ENCODE data around the gene BCKDHA.
"Not testable (repeated sequence)": the region's sequence is repeated elsewhere in the genome, so short reads cannot be mapped to it uniquely, and the experiment has no call there.

The BCKDHA gene

GRCh38 chr19:41403181-41403970, 5.8 kb downstream of the BCKDHA start:
- no peak for DNase-seq (ENCODE audit: low read depth in 3 of 3)

GRCh38 chr19:41405776-41406175, 8.2 kb downstream of the BCKDHA start:
- DNase-seq (ENCODE audit: low read depth in 3 of 3), result no peak

- DNase-seq (ENCODE audit: low read depth in 3 of 3), result no peak
Observed at GRCh38 chr19:41407271-41407670, 9.7 kb downstream of the BCKDHA start.

DNA sequence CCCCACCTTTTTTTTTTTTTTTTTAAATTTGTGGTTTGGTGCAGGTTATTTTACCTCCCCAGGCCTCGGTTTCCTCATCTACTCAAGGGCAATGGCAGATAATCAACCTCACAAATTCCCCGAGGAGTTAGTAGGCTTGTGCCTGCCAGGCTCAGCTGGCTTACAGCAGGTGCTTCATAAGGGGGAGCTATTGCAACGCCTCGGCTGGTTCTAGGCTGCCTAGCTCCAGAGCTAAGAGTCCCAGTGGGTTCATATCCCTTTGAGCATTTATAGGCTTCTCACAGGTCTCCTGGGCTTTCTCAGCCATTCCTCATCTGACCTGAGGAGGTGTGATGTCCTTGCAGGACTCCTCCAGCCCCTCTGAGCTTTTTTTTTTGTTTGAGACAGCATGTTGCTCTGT, 10.6 kb downstream of the BCKDHA start:
- no peak for DNase-seq (ENCODE audit: low read depth in 3 of 3)

GRCh38 chr19:41408846-41409245, 11.2 kb downstream of the BCKDHA start:
- DNase-seq (ENCODE audit: low read depth in 3 of 3), result not testable (repeated sequence)

DNA sequence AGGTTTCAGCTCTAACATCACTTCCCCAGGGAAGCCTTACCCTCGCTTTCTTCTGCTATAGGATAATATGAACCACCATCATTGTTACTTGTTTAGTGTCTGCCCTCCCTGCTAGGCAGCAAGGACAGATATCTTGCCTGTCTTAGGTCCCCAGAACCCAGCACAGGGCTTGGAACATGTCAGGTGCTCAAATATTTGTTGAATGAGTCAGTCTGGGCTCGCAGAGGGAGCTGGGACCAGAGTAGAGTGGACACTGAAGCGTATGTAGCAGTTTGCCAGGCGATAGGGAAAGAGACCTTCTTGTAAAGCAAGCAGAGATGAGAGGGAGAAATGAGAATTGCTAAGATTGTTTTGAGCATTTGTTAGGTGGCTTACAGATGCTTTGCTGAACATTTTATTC, 11.7 kb downstream of the BCKDHA start:
- no peak for DNase-seq (ENCODE audit: low read depth in 3 of 3)

GRCh38 chr19:41410336-41411054, 12.9 kb downstream of the BCKDHA start:
- no peak for DNase-seq (ENCODE audit: low read depth in 3 of 3)

GRCh38 chr19:41411100-41411967, 13.7 kb downstream of the BCKDHA start:
- no peak for DNase-seq (ENCODE audit: low read depth in 3 of 3)

DNA sequence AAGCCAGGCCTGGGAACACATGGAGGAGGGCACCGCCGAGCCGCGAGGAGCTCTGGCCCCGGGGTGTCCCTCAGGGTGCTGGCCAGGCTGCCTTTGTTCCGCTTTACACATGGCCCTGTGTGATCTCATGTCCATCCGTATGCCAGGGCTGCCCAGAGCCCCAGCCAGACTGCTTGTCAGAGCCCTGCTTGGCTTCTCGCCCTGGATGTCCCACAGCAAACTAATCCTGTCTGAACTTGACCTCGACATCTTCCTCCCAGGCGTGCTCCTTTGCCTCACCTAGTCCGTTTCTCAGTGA, 14.3 kb downstream of the BCKDHA start:
- no peak for DNase-seq (ENCODE audit: low read depth in 3 of 3)

GRCh38 chr19:41412953-41413352, 15.3 kb downstream of the BCKDHA start:
- no peak for DNase-seq (ENCODE audit: low read depth in 3 of 3)

DNA sequence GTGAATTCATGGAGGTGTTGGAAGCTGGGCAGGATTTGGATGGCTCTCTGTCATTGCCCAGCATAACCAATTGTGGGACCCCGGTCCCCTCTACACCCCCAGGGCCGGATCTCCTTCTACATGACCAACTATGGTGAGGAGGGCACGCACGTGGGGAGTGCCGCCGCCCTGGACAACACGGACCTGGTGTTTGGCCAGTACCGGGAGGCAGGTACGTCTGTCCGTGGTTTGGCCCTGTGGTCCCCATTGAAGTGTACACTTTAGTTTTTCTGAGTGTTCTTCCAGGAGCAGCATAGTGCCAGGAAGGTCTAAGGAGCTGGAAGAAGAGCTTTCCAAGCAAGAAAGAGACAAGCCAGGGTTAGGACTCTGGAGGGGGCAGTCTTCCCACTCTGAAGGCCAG, 16.3 kb downstream of the BCKDHA start:
- DNase-seq (ENCODE audit: low read depth in 3 of 3), result no peak

GRCh38 chr19:41414461-41414860, 16.8 kb downstream of the BCKDHA start:
- no peak for DNase-seq (ENCODE audit: low read depth in 3 of 3)

- no peak for DNase-seq (ENCODE audit: low read depth in 3 of 3)
Observed at GRCh38 chr19:41415154-41415571, 17.5 kb downstream of the BCKDHA start.

DNA sequence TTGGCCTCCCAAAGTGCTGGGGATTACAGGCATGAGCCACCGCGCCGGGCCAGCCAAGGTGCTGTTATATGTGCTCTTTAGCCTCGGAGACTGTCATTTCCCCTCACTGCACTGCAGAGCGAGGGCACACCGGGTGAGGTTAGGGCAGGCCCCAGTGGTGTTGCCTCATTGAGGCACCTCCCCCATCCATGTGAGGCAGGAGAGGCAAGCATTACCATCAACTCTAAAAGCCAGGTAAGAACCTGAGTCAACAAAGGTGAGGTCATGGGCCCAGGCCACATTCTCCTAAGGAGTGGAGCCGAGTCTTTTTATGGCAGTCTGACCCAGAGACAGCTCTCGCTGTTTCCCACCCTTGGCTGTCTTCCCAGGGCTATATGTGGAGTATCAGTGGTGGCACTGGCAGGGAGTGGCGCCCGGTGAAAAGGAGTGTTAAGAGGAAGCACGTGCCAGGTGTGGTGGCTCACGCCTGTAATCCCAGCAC, 18.6 kb downstream of the BCKDHA start:
- no peak for DNase-seq (ENCODE audit: low read depth in 3 of 3)

DNA sequence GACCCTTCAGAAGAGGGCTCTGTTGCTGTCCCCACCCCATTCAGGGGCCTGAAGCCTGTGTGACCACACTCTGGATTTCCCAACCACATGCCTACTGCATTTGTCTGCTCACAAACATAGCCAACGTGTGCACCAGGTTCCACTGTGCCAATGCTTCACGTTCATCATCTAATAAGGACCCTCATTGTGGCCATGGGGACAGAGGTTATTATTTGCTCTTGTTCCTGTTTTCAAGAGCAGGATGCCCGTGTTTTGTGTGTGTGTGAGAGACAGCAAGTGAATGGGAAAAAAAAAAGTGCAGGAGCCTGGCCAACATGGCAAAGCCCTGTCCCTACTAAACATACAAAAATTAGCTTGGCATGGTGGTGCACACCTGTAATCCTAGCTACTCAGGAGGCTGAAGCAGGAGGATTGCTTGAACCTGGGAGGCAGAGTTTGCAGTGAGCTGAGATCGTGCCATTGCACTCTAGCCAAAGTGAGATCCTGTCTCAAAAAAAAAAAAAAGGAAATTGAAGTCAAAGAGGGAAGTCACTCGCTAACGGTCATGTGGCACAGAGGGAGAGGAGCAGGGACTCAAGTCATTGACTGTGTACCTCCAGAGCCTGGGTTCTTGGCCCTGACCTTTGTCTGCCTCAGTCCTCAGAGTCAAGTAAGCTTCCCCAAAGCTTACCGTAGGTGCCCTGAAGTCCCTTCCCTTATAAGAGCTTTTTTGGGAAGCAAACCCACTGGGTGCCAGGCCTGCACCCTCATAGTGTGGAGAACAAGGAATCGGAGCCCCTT, 22.7 kb downstream of the BCKDHA start:
- DNase-seq (ENCODE audit: low read depth in 3 of 3), result no peak

DNA sequence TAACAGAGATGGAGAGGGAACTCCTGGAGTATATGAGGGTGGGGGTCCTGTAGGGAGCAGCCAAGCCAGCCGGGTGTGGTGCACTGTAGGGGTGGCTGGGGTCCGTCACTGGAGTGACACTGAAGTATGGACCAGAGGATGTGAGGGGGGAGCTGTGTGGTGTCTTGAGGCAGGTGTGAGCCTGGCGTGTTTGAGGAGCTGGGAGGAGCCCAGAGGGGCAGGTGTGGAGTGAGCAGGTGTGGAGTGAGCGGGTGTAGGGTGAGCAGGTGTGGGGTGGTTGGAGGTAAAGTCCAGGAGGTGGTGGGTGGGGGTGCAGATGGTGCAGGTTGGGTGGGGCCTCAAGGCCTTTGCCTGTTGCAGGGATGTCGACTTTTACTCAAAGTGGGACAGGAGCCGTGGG, 23.7 kb downstream of the BCKDHA start:
- no peak for DNase-seq (ENCODE audit: low read depth in 3 of 3)

DNA sequence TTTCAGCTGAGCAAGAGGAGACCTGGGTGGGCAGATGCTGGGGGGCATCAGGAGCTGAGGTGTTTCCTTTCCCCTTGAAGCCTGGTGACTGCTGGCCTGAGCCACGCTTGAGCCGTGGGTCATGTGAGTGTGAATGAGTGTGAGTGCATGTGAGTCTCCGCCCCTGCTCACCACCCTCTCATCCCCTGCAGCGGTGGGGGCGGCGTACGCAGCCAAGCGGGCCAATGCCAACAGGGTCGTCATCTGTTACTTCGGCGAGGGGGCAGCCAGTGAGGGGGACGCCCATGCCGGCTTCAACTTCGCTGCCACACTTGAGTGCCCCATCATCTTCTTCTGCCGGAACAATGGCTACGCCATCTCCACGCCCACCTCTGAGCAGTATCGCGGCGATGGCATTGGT, 24.4 kb downstream of the BCKDHA start:
- no peak for DNase-seq (ENCODE audit: low read depth in 3 of 3)

DNA sequence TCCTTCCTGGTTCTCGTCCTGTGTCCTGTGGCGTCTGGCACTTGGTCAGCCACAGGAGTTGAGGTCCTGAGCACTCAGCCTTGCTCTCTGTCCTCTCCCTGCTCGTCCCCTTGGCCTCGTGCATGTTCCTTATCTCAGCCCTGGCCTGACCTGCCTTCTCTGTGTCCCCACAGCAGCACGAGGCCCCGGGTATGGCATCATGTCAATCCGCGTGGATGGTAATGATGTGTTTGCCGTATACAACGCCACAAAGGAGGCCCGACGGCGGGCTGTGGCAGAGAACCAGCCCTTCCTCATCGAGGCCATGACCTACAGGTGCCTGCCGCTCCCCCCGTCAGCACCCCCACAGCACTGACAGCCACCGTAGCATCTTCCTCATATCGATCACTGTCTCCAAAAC, 24.8 kb downstream of the BCKDHA start:
- no peak for DNase-seq (ENCODE audit: low read depth in 3 of 3)

DNA sequence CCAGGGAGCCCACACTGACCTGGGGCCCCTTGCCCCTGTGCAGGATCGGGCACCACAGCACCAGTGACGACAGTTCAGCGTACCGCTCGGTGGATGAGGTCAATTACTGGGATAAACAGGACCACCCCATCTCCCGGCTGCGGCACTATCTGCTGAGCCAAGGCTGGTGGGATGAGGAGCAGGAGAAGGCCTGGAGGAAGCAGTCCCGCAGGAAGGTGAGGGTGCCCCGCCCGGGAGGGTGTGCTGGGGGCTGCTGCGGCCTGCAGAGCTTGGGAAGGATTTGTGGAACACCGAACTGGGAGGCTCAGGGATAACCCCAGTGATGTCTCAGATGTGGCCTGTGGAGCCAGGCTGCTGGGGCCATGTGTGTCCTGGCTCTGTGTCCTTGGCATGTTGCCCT, 25.3 kb downstream of the BCKDHA start:
- DNase-seq (ENCODE audit: low read depth in 3 of 3), result no peak

DNA sequence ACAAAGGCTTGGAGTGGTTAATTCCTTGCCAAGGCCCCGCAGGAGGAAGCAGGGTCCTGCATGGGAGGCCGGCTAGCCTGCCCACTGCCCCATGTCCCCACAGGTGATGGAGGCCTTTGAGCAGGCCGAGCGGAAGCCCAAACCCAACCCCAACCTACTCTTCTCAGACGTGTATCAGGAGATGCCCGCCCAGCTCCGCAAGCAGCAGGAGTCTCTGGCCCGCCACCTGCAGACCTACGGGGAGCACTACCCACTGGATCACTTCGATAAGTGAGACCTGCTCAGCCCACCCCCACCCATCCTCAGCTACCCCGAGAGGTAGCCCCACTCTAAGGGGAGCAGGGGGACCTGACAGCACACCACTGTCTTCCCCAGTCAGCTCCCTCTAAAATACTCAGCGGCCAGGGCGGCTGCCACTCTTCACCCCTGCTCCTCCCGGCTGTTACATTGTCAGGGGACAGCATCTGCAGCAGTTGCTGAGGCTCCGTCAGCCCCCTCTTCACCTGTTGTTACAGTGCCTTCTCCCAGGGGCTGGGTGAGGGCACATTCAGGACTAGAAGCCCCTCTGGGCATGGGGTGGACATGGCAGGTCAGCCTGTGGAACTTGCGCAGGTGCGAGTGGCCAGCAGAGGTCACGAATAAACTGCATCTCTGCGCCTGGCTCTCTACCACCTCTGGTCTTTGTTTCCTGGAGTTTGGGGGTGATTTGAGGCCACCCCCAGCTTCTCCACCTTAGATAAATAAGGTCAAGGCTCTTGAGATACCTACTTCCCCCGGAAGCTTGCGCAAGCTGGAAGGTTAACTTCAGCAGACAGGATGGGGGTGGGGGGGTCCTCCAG, 26.9 kb downstream of the BCKDHA start:
- no peak for DNase-seq (ENCODE audit: low read depth in 3 of 3)
